ENCODE data around the gene PLXNB1. TPM values are rescaled to one million over a fixed set of nuclear protein-coding genes. Genes with fewer than 3 reads are reported as not detected.

PLXNB1 gene
- total and polyA plus RNA-seq, 2 of the 13 experiments (the other 11 are each of a cell fraction or from before 2014, with no cell fraction given): 86.0 to 143 TPM

DNA sequence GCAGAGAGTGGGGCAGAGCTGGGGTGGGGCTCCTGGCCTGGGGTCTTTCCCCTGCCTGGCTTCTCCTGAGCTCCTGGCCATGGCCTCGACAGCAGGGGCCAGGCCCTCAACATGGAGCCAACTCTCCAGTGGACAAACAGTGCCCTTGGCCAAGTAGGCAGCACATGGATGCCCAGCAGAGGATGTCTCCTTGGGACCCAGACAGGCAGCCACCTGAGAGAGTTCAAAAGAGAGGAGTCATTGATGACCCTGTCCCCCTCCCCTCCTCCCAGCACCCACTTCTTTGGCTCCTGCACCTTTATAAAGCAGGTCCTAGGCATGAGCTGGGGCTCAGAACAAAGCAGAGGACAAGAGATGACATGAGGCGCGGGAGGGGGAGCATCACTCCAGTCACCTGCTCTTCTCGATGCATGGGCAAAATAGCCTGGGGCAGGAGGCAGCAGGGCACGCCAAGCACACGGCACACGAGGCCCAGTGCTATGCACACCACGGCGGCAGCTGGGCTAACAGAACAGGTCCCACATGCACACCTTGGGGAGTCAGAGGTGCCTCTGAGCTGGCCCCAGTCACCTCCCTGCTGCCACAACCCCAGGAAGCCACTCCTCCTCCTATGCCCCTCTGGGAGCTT is 46.7 kb upstream of the PLXNB1 start (continued):
- TF ChIP-seq, protein P1, sequence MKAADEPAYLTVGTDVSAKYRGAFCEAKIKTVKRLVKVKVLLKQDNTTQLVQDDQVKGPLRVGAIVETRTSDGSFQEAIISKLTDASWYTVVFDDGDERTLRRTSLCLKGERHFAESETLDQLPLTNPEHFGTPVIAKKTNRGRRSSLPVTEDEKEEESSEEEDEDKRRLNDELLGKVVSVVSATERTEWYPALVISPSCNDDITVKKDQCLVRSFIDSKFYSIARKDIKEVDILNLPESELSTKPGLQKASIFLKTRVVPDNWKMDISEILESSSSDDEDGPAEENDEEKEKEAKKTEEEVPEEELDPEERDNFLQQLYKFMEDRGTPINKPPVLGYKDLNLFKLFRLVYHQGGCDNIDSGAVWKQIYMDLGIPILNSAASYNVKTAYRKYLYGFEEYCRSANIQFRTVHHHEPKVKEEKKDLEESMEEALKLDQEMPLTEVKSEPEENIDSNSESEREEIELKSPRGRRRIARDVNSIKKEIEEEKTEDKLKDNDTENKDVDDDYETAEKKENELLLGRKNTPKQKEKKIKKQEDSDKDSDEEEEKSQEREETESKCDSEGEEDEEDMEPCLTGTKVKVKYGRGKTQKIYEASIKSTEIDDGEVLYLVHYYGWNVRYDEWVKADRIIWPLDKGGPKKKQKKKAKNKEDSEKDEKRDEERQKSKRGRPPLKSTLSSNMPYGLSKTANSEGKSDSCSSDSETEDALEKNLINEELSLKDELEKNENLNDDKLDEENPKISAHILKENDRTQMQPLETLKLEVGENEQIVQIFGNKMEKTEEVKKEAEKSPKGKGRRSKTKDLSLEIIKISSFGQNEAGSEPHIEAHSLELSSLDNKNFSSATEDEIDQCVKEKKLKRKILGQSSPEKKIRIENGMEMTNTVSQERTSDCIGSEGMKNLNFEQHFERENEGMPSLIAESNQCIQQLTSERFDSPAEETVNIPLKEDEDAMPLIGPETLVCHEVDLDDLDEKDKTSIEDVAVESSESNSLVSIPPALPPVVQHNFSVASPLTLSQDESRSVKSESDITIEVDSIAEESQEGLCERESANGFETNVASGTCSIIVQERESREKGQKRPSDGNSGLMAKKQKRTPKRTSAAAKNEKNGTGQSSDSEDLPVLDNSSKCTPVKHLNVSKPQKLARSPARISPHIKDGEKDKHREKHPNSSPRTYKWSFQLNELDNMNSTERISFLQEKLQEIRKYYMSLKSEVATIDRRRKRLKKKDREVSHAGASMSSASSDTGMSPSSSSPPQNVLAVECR (CRISPR knock-in tag; IDR thresholded peaks at IDR 0.05; ENCODE audit: borderline replicate concordance): no peak
- TF ChIP-seq KDM5A (IDR thresholded peaks at IDR 0.05; ENCODE audit: borderline replicate concordance, low read length): no peak
- TF ChIP-seq ZNF232 (CRISPR knock-in tag; IDR thresholded peaks at IDR 0.05; ENCODE audit: borderline replicate concordance): no peak
- no peak for TF ChIP-seq PHF21A (CRISPR knock-in tag; IDR thresholded peaks at IDR 0.05)
- TF ChIP-seq MAFF (IDR thresholded peaks at IDR 0.05; ENCODE audit: low read depth, low read length): no peak
- TF ChIP-seq SRF (IDR thresholded peaks at IDR 0.05; ENCODE audit: low read depth, low read length): no peak
- TF ChIP-seq, protein P2, sequence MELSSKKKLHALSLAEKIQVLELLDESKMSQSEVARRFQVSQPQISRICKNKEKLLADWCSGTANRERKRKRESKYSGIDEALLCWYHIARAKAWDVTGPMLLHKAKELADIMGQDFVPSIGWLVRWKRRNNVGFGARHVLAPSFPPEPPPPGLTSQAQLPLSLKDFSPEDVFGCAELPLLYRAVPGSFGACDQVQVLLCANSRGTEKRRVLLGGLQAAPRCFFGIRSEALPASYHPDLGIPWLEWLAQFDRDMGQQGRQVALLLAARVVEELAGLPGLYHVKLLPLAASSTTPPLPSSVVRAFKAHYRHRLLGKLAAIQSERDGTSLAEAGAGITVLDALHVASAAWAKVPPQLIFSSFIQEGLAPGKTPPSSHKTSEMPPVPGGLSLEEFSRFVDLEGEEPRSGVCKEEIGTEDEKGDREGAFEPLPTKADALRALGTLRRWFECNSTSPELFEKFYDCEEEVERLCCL (CRISPR knock-in tag; IDR thresholded peaks at IDR 0.05; ENCODE audit: borderline replicate concordance): no peak
- no peak for TF ChIP-seq TBX2 (CRISPR knock-in tag; IDR thresholded peaks at IDR 0.05; ENCODE audit: borderline replicate concordance)
- no peak for TF ChIP-seq ZIK1 (CRISPR knock-in tag; IDR thresholded peaks at IDR 0.05; ENCODE audit: borderline replicate concordance, low read depth)
- TF ChIP-seq, protein P3, sequence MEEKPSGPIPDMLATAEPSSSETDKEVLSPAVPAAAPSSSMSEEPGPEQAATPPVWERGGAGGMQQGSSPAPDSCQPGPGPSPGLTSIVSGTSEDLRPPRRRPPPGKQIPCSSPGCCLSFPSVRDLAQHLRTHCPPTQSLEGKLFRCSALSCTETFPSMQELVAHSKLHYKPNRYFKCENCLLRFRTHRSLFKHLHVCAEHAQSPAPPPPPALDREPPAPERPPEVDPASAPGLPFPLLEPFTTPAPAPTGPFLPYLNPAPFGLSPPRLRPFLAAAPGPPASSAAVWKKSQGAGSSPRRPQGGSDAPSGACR (CRISPR knock-in tag; IDR thresholded peaks at IDR 0.05): no peak
- no peak for TF ChIP-seq SMYD3 (CRISPR knock-in tag; IDR thresholded peaks at IDR 0.05)

Measured in HepG2 (cell line).